ENCODE measurements around the gene LITAFD.
A peak's percentile ranks its signal among the peaks of the same experiment; 100 is the strongest.
"Not testable (repeated sequence)": the region's sequence is repeated elsewhere in the genome, so short reads cannot be mapped to it uniquely, and the experiment has no call there.

Gene LITAFD

DNA sequence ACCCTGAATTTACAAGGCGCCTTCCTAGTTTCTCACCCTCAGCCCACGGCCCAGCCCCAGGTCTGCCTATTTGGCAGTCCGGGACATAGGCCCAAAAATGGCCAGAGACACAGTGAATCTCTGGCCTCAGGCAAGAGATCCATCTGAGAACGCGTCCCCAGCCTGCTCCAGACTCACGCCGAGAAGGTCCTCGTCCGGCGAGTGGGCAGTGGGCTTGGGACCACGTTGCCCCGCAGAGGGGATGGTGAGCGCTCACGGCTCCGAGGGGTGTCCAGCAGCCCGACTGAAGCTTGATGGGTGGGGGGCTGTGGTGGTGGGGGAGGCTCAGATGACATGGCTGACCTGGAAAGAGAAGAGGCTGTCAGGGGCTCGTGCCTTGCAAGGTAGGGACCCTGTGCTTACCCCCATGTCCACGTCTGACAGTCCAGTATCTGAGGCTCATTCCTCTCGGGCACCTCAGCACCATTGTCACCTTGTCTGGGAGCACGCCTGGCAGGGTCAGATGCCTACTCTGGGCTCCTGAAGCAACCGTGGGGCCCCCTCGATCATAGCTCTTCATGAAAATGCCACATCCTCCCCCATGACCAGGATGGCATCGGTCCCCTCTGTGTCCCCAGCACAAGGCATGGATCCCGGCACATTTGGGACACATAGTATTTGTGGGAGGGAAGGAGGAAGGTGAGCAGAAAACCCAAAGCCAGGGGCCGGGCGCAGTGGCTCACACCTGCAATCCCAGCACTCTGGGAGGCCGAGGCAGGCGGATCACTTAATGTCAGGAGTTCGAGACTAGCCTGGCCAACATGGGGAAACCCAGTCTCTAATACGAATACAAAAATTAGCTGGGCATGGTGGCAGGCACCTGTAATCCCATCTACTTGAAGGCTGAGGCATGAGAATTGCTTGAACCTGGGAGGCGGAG, 22.9 kb upstream of the LITAFD start:
- no peak for DNase-seq

DNA sequence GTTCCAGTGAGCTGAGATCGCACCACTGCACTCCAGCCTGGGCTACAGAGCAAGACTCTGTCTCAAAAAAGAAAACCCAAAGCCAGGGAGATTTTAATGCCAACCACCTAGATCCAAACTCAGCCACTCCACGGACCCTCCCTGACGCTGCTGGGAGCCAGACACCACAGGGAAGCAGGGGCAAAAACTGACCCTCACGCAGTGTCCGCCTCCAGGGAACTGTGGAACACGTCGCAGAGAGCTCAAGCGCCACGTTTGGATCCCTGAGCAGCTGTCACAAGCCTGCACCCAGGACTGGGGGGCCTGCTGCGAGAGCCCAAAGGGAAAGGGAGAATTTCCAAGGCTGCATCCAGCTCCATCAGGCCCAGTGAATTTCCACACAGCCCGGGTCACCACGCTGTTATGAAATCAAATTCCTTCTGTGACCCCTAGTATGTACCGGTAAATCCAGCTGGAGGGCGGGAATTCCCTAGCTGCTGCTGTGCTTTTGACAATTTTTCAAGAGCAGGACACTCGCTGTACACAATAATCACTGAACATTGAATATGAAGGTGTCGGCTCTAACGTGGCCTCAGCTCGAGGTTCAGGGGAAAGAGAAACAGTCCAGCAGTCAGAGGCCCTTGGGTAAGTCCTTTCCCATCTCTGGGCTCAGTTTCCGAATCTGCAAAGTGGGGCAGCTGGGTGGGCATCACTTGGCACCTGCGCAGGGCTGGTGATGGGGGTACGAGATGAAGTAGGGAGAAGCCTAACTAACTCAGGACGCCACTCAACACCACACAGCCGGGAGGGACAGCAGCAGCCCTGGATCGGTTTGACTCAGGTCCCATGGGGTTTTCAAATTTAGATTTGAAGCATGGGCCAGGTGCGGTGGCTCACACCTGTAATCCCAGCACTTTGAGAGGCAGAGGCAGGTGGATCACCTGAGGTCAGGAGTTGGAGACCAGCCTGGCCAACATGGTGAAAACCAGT, 22.0 kb upstream of the LITAFD start:
- no peak for DNase-seq

DNA sequence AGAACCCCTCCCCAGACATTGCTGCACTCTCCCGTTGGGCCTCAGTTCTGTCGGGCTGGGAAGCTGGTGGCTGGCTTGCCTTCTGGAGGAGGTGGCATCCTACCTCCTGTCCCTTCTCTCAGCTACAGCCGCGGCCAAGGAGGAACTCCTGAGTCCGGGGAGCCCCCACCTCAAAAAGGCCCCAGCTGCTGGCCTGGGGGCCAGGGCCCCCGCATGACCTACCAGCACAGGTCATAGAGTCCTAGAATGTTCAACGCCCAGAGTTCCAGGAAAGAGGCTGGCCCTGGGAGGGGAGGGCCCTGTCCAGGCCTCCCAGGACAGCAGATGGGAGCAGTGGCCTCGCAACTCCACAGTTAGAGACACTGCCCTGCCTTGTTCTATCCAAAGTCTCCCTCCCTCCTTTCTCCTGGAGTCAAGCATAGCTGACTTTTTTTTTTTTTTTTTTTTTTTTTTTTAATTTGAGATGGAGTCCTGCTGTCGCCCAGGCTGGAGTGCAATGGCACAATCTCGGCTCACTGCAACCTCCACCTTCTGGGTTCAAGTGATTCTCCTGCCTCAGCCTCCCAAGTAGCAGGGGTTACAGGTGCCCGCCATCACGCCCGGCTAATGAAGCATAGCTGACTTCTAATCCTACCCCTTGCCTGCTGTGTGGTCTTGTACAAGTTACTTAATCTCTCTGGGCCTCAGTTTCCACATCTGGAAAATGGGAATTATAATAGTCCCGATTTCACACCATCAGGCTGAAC, 20.4 kb upstream of the LITAFD start:
- DNase-seq, result no peak

DNA sequence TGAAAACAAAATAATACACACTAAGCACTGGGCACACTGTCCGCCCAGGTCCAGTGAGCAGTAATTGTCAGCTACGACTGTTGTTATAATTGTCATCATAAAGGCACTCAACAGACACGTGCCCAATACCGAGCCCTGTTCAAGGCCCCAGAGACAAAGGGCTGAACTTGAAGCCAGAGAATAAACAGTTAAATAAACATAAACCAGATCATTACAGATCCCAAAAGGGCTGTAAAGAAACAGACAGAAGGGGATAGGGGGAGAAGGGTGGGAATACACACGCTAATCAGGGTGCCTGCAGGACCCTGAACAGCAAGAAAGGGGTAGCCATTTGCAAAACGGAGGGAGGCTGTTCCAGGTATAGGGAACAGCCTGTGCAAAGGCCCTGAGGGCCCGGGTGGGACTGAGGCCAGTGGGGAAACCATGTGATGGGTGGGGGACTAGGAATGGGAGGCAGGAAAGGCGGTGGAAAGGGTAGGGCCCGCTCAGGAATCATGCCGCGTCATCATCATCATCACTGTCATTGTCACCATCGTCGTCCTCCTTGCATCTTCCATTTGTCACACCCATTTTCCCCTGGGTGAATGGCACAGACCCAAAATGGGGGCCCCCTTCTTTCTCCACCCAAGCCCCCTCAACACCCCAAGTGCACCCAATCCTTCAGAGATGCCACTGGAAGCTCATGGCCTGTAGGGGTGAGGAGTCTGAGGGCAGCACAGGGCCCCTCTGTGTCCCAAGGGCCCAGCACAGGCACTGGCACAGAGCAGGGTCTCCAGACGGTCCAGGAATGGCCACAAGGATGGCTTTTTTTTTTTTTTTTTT, 19.6 kb upstream of the LITAFD start:
- DNase-seq, result no peak

DNA sequence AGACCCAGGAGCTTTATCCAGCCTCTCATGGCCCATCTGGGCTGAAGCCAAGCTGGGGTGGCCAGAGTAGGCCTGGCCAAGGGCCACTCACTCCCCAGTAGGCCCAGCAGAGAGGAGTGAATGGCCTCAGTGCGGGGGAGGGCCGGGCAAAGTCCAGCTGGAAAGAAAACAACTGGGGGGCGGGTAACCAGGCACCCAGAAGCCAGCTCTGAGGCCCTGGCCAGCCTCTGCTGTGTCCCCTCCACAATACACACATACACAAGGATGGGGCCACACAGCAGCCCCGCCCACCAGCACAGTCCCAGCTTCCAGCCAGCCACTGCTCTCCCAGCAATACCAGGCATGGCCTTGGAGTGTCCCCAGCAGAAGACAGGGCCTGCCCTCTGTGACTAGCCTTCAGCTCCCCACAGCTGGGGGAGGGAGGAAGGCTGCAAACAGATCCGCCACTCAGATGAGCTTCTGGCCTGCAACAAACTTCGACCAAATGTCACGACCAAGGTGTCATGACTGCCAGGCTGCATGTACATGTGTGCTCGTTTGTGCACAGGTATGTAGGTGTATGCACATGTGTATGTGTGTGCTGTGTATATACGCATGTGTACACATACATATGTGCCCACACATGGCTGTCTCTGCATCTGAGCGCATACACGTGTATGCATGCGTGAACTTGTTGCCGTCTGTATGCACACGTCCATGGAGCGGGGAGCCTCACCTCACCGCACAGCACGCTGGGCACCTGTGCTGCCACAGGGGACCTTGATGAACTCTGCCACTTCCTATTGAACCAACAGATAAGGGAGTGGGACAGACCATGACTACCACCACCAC, 18.3 kb upstream of the LITAFD start:
- DNase-seq, result no peak

DNA sequence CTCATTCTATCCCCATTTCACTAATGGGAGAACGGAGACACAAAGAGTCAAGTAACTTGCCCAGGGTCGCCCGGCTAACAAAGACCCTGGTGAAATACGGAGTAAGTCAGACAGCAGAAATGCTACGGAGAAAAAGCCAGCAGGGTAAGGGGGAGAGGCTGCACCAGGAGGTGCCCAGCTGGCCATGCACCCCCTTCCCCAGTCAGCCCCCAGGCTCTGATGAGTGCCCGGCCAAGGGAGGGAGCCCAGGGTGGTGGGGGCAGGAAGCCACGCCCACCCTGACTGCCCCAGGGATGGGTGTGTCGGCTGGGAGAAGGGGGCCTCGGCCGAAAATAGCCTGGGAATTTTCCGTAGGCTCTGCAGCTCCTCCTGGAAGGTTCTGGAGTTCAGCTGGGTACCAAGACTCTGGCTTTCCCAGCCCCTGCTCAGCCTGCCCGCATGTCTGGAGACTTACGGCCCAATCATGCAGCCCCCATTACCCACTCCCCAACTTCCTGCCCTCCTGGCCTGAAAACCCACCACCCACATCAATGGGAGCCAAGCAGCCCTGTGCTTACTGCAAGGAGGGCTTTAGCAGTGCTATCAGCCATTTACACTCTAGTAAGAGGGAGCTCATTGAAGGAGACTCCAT, 17.6 kb upstream of the LITAFD start:
- DNase-seq, result no peak

DNA sequence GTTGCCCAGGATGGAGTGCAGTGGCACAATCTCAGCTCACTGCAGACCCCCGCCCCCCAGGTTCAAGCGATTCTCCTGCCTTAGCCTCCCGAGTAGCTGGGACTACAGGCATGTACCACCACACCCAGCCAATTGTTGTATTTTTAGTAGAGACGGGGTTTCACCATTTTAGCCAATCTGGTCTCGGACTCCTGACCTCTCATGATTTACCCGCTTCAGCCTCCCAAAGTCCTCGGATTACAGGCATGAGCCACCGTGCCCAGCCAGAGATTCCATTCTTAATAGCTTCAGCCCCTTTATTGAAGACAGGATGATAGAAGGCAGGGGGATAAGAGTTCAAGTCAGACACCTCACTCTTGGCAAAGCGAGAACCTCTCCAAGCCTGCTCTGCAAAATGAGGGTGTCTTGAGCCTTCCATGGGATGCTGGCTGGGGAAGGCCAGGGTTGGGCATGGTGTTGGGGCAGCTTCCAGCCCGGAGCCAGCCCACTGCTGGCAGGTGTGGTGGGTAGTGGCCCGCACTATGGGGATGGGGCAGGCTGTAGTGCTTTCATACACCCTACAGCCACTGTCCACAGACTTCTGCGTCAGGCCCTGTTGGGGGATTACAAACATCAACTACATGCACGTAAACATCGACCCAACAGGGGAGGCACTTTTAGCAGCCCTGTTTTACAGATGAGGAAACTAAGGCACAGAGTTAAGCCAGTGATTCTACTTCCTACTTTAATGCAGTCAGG, 16.8 kb upstream of the LITAFD start:
- DNase-seq, result no peak

DNA sequence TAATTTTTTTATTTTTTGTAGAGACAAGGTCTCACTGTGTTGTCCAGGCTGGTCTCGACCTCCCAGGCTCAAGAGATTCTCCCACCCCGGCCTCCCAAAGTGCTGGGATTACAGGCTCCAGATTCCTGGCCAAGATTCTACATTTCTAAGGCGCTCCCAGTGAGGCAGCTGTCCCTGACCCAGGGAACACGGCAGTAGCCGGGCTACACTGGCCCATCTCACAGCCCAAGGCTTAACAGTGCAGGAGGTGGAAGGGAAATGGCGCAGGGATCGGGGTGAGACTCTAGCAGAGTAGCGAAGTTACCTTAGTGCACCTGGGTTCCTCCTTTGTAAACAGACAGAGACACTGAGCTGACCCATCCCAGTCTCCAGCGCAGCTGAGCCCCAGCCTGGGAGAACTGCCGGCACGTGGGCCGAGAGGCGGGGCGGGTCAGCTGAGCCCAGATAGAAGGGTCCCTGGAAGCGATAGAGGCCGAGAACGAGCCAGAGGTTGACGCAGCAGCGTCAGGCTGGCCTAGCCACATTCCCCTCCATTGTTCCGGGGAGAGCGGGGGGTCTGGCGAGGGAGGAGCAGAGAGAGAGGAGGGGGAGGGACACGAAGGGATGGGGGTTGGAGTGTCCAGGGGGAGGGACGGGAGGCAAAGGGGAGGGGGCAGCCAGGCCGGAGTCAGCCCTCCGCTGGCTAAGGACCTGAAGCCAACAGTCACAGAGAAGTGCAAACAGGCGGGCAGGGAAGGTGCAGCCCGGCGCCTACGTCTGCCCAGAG, 15.8 kb upstream of the LITAFD start:
- no peak for DNase-seq

DNA sequence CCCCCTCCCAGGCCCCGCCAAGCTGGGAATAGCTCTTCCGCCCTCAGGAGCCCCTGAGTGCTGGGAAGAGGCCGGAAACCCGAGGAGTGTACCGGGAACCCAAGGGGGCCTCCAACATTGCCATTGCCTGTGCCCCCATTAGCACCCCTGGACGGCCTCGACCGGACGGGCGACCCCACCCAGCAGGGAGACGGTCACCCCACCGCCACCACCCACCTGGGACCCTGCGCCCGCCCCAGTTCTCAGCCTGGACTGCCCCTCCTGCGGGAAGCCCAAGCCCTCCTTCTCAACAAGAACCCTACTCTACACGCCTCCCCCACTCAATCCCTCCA, 15.3 kb upstream of the LITAFD start:
- DNase-seq, result no peak

DNA sequence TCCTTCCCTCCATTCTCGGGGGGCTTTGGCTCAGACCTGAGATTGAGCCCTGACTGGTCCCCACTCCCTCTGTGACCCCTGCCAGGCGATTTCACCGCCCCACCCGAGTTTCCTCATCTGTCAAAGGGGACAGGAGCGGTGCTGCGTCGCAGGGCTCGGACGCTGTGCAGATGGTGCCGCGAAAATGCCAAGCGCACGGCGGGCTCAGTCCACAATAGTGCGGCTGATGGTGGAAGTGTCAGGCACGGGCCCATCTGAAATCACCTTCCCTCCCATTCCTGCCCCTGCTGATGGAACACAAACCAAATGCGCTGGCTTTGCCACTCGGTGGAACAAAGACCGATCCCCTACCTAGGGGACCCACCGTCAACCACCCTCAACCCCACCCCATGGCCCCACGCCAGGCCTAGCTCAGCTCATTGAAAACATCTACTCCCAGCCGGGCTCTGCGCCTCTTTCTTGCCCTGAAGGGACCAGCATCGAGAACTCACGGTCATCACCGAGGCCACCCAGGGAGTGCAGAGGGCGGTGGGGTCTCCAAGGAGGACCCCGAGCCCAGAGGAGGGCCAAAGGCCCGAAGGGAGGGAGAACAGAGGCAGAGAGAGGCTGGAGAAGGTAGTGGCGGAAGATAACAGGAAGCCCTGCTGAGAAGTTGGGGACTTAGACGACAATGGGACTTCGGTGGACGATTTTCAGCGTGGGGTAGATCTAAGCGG, 14.8 kb upstream of the LITAFD start:
- DNase-seq, result no peak

DNA sequence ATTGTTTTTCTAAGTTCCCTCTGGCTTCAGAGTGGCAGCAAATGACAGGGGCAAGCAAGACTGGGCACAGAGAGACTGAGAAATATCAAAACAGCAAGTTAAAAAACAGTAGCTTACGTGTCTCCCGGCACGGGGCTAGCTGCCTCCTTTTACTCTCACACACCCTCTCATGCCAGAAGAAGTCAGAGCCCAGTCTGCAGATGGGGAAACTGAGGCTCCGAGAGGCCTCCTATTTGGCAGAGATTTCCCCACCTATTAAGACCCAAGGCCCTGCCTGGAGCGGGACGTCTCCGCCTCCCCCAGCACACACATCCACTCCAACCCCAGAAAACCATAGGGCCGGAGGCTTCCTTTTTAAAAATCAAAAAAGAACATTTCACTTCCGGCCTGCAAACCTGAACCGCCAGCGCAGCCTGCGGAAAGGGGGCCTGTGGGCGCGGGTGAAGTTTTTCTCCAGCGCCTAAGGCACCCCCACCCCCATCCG, 14.2 kb upstream of the LITAFD start:
- DNase-seq, result no peak

DNA sequence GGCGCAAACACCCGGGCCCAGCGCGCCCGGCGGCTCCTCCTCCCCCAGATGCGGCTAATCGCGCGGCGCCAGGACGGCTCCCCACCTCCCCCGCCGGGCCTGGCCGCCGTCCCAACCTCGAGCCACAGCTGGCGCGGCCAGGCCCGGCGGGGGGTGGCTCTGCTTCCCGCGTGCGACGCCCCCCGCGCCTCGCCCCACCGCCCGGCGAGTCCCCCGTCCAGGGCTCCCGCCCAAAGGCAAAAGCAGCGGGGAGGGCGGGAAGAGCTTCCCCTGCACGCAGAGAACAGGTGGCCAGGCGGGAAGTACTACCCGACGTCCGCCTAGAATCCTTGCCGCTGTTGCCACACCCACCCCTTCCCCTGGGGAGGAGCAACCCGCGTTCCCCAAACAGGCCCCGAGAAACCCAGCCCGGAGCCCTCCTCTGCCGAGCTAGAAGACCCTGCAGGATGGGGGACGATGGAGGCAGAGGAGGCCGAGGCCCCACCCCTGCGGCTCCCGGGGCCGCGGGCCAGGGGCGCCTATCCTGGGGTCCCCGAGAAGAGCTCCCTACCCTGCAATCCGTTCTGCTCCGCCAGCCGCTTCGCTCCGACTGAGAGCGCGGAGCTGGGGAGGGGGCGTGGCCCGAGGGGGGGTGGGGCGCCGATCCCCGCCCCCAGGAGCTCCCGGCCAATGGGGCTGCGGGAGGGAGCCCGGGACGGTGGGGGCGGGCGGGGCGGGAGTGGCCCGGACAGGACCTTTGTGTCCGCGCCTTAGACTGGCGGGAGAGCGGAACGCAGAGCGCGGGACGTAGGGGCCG, 13.5 kb upstream of the LITAFD start, which contains the start of gene CARHSP1:
Gene CARHSP1, minus strand, starts transcription at position 591 of the 796 bp plus-strand sequence. CDS start 9,678 bp downstream, outside the sequence.
- peak; percentile 89 for DNase-seq

DNA sequence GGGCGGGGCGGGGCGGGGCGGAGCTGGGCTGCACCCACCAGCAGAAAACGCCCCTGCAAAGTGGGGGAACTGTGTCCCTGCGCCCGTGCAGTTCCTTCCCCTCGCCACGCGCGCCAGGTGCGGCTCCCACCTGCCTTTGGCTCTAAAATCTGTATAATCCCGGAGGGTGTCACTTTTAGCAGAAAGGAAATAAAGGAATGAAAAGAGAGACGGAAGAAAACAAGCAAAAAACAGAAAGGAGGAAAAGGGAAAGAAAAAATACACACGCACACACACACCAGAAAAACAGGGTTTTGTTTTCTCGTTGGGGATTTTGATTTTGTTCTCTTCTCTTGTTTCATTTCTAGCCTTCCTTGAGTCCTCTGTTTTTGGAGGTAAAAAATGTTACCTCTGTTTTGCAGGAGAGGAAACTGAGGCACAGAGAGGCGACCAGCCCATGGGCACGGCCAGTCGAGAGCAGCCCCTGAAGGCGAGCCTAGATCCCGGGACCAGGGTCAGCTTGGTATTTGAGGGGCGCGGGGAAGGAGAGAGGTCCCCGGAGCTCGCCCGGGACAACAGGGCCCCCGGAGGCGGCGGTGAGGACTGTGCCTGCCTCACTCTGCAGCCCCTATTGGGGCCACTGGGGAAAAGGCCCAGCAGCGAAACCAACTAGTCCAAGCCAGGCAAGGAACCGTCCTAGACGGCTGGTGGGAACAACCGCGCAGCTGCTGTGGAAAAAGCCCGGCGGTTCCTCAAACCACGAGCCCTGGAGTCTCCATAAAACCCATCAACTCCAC, 12.8 kb upstream of the LITAFD start:
- DNase-seq, result no peak

DNA sequence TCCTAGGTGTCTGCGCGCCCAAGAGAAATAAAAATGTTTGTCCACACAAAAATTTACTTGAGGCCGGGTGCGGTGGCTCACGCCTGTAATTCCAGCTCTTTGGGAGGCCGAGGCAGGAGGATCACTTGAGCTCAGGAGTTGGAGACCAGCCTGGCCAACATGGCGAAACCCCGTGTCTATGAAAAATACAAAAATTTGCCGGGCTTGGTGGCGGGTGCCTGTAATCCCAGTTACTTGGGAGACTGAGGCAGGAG, 12.2 kb upstream of the LITAFD start:
- not testable (repeated sequence) for DNase-seq

DNA sequence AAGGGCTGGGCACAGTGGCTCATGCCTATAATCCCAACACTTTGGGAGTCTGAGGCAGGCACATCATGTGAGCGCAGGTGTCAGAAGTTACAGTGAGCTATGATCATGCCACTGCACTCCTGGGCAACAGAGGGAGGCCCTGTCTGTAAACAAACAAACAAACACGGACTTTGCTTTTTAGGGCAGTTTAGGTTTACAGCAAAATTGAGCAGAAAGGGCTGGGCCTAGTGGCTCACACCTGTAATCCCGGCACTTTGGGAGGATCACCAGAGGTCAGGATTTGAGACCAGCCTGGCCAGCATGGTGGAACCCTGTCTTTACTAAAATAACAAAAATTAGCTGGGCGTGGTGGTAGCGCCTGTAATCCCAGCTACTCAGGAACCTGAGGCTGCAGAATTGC, 10.1 kb upstream of the LITAFD start:
- no peak for DNase-seq

DNA sequence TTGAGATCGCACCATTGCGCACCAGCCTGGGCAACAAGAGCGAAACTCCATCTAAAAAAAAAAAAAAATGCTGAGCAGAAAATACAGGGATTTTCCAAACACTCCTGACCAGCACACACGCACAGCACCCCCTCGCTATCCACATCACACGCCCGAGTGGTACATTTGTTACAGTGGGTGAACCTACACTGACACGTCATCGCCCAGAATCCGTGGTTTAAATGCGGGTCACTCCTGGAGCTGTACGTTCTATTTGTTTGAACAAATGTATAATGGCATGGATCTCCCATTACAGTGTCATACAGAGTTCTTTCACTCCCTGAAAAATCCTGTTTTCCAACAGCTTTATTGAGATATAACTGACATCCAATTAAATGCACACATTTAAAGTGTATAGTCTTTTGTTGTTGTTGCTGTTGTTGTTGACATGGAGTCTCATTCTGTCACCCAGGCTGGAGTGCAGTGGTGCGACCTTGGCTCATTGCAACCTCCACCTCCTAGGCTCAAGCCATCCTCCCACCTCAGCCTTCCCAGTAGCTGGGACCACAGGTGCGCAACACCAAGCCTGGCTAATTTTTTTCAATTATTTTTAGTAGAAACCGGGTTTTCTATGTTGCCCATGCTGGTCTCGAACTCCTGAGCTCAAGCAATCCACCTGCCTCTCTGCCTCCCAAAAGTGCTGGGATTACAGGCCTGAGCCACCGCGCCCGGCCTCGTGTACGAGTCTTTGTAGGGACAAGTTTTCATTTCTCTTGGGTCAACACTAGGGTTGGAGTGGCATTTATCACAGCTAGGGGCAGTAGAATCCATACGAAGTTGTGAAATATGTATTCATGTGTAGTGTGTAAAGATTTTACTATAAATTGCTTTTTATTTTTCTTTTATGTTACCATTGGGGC, 8.9 kb upstream of the LITAFD start:
- no peak for DNase-seq

Measured in T1000 (cell line).